Activated CD8-positive, alpha-beta memory T cell treated with anti-CD3 and anti-CD28 coated beads for 36 hours (primary cell): ENCODE data around the gene COL20A1. TPM values are rescaled to one million over a fixed set of nuclear protein-coding genes. Genes with fewer than 3 reads are reported as not detected.

Experiments used
- CTCF ChIA-PET: fragments of 350-600 bp; sonication (Branson Sonifier 250); formaldehyde crosslinking; loops from one replicate; lab custom pipeline; 2021; ENCODE audit warnings: antibody characterized with exemption; lab: Charles Lee
- POLR2A ChIA-PET: fragments of 350-600 bp; sonication (Branson Sonifier 250); formaldehyde crosslinking; loops from one replicate; lab custom pipeline; 2021; ENCODE audit warnings: antibody characterized with exemption; lab: Charles Lee
- total RNA-seq, 2 experiments: library from RNA; stranded (reverse); gene quantifications; one replicate each; pipeline ENCODE4 v1.2.3, GENCODE V29; 2021

The COL20A1 gene
- total RNA-seq, 2 experiments from 2014 or later, result not detected

GRCh38 chr20:63312273-63312672 is 19.3 kb downstream of the COL20A1 start:
- CTCF ChIA-PET, result no interaction called here
- POLR2A ChIA-PET, result no interaction called here

DNA sequence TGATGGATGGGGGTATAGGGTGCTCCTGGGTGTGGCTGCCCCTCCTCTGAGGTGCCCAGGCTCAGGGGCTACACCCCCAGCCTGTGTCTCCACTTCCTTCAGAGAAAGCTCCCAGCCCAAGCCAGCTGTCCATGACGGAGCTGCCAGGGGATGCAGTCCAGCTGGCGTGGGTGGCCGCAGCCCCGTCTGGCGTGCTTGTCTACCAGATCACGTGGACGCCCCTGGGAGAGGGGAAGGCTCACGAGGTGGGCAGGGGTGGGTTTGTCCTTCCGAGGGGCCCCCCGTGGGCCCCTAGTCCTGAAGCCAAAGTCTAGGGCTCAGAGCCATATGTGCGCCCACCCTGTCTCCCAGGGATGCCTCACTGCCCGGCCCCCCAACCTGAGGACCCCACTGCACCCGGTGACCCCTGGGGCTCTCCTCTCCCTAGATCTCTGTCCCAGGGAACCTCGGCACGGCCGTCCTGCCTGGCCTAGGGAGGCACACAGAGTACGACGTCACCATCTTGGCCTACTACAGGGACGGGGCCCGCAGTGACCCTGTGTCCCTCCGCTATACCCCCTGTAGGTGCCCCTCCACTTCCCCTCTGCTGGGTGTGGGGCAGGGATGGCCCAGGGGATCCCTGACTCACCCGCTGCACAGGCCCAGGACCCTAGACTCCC is 19.8 kb downstream of the COL20A1 start:
- CTCF ChIA-PET, result no interaction called here

GRCh38 chr20:63313349-63314014 is 20.5 kb downstream of the COL20A1 start:
- POLR2A ChIA-PET, result no interaction called here
- CTCF ChIA-PET, result no interaction called here

More for the DNA sequence above, 19.8 kb downstream of the COL20A1 start:
- POLR2A ChIA-PET, result no interaction called here

GRCh38 chr20:63314015-63314471 is 21.1 kb downstream of the COL20A1 start:
- CTCF ChIA-PET, result no interaction called here
- POLR2A ChIA-PET, result no interaction called here

- ChIA-PET POLR2A (no interaction called here), CTCF (no interaction called here)
Observed at GRCh38 chr20:63314566-63315239, 21.7 kb downstream of the COL20A1 start.

DNA sequence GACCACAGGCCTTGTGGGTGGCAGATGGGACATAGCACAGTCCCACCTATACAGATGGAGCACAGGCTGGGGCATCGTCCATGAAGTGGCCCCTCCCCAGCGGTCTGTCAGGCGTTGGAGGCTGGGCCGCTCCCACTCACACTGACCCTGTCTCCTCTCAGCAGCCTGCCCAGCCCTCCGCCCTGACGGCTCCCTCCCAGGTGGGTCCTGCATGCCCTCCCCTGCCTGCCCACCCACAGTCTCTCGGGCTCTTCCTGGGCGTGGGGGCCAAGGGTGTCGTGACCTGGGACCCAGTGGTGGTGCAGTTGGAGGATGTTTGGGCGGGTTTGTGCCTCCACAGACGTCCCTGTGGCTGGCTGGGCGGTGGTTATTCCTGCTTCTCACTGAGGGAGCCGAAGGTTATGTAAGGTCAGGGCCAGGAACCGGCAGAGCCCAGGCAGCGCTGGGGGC is 22.3 kb downstream of the COL20A1 start:
- POLR2A ChIA-PET, result no interaction called here

DNA sequence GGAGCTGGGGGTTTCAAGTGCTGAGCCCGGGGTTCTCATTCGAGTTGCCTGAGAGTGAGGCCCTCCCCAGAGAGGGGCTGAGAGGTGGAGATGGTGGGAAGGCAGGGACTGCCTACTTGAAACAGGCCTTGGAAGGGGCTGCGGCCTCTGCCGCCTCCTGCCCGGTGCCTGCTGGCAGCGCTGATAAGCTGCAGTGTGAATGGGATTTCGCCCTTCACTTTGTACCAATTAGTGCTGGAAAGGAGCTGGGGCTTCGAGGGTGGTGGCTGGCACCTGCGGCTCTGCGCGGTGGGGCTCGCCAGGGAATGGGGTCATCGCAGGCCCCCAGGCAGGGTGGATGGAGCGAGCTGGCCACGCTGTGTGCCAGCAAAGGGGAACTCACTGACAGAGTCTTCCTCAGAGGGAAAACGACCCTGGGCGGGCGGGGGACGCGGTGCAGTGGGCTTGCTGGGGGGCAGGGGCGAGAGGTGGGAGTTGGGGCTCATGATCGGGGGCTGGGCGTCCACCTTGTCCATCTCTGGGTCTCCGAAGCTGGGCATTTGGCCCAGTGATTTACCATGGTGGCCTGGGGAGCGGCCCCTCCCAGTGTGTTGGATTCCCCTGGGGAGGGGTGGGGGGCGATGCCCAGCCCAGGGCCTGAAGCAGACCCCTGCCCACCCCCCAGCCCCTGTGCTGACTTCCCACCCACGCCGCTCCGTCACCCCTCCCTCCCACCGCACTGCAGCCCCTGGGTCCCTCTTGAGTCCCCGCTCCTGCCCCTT is 22.9 kb downstream of the COL20A1 start:
- POLR2A ChIA-PET, result no interaction called here
- CTCF ChIA-PET, result no interaction called here

More for the DNA sequence above, 22.3 kb downstream of the COL20A1 start:
- CTCF ChIA-PET, result no interaction called here

DNA sequence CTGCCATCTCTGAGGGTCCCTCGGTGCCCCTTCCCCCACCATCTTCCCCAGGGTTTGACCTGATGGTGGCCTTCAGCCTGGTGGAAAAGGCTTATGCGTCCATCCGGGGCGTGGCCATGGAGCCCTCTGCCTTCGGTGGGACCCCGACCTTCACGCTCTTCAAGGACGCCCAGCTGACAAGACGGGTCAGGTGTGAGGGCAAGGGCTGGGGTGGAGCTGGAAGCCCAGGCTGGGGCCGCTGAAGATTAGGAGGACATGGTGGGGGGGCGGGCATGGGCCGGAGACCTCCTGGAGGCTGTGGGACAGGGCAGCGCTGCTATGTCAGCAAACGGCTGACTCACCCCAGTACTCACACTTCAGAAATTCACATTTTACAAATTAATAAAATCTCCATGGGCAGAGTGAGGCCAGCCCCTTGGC is 23.5 kb downstream of the COL20A1 start:
- ChIA-PET CTCF (no interaction called here), POLR2A (no interaction called here)

GRCh38 chr20:63317061-63317460 is 24.1 kb downstream of the COL20A1 start:
- POLR2A ChIA-PET, result no interaction called here
- CTCF ChIA-PET, result no interaction called here

- CTCF ChIA-PET, result no interaction called here
- POLR2A ChIA-PET, result no interaction called here
Observed at GRCh38 chr20:63317601-63318291, 24.8 kb downstream of the COL20A1 start.

- CTCF ChIA-PET, result no interaction called here
Observed at GRCh38 chr20:63318391-63319163, 25.6 kb downstream of the COL20A1 start.

GRCh38 chr20:63319164-63320040 is 26.4 kb downstream of the COL20A1 start:
- POLR2A ChIA-PET, result no interaction called here

More at GRCh38 chr20:63318391-63319163, 25.6 kb downstream of the COL20A1 start:
- POLR2A ChIA-PET, result no interaction called here

GRCh38 chr20:63320041-63320511 is 27.1 kb downstream of the COL20A1 start:
- POLR2A ChIA-PET, result no interaction called here
- CTCF ChIA-PET, result no interaction called here

More at GRCh38 chr20:63319164-63320040, 26.4 kb downstream of the COL20A1 start:
- CTCF ChIA-PET, result no interaction called here

- CTCF ChIA-PET, result no interaction called here
- POLR2A ChIA-PET, result no interaction called here
Observed at GRCh38 chr20:63320616-63321147, 27.7 kb downstream of the COL20A1 start.

- ChIA-PET CTCF (no interaction called here), POLR2A (no interaction called here)
Observed at GRCh38 chr20:63321148-63321831, 28.3 kb downstream of the COL20A1 start.

- POLR2A ChIA-PET, result no interaction called here
- CTCF ChIA-PET, result no interaction called here
Observed at GRCh38 chr20:63322146-63322932, 29.4 kb downstream of the COL20A1 start.
